K562 (cell line): ENCODE results near the gene SNRNP70. TPM values are rescaled to one million over a fixed set of nuclear protein-coding genes. Genes with fewer than 3 reads are reported as not detected.
A peak's percentile ranks its signal among the peaks of the same experiment; 100 is the strongest.

Source experiments
- CCNT2 ChIP-seq: IDR thresholded peaks from 2 replicates; pipeline ENCODE4 v1.6.1; 2011; ENCODE audit warnings: borderline replicate concordance, low read depth, mild to moderate bottlenecking, moderate library complexity, mixed read lengths, low read length; ENCODE audit not compliant: insufficient read length; ENCODE audit errors: extremely low read depth
- E4F1 ChIP-seq: fragments of 250-450 bp; sonication (Bioruptor Pico); IDR thresholded peaks from 2 replicates; pipeline ENCODE4 v1.5.0; 2021; ENCODE audit warnings: mild to moderate bottlenecking, borderline replicate concordance
- GATA2 ChIP-seq: sonication (generic); formaldehyde crosslinking; IDR thresholded peaks from 2 replicates; pipeline ENCODE4 v1.4.0; 2020; ENCODE audit warnings: mild to moderate bottlenecking, missing genetic modification reagents
- HDAC3 ChIP-seq: fragments of 450-650 bp; IDR thresholded peaks from 2 replicates; pipeline ENCODE4 v1.6.1; 2018; ENCODE audit warnings: borderline replicate concordance, mild to moderate bottlenecking, moderate library complexity; ENCODE audit not compliant: partially characterized antibody
- JUNB ChIP-seq: fragments of 450-650 bp; formaldehyde crosslinking; conservative IDR thresholded peaks from 2 replicates; pipeline ENCODE4 v1.4.0; 2020; ENCODE audit warnings: mild to moderate bottlenecking
- MNT ChIP-seq, 2 experiments: fragments of 450-650 bp; conservative IDR thresholded peaks; 2 replicates each; pipeline ENCODE4 v1.6.1; 2017; ENCODE audit warnings: mild to moderate bottlenecking in 2 of 2, moderate library complexity in 2 of 2
- MYC ChIP-seq, 2 experiments: fragments of 250-450 bp in 1 of 2; sonication (Bioruptor Pico) in 1 of 2; IDR thresholded peaks; 2 replicates each; pipeline versions ENCODE4 v1.5.1 to v1.6.1; 2012 to 2021; ENCODE audit warnings: low read depth in 2 of 2, borderline replicate concordance in 1 of 2, improper control_type of control experiment in 1 of 2, low read length in 1 of 2, mild to moderate bottlenecking in 1 of 2, moderate library complexity in 1 of 2
- OTX1 ChIP-seq: fragments of 450-650 bp; formaldehyde crosslinking; IDR thresholded peaks from 2 replicates; pipeline ENCODE4 v1.4.0; 2022; ENCODE audit warnings: mild to moderate bottlenecking
- PHF8 ChIP-seq: fragments of 200-600 bp; sonication (generic); IDR thresholded peaks from 2 replicates; pipeline ENCODE4 v1.6.1; 2012; ENCODE audit warnings: mixed run types, mild to moderate bottlenecking, inconsistent platforms, low read length, moderate library complexity, borderline replicate concordance
- POLR2A ChIP-seq: fragments of 450-650 bp; conservative IDR thresholded peaks from 2 replicates; pipeline ENCODE4 v1.6.1; 2016
- RERE ChIP-seq: sonication (generic); formaldehyde crosslinking; IDR thresholded peaks from 2 replicates; pipeline ENCODE4 v1.8.0; 2023; ENCODE audit warnings: missing genetic modification reagents, mild to moderate bottlenecking, borderline replicate concordance
- SAFB ChIP-seq: fragments of 200-400 bp; formaldehyde crosslinking; IDR thresholded peaks from 2 replicates; pipeline ENCODE4 v1.6.1; 2017; ENCODE audit warnings: low read depth, low read length, borderline replicate concordance
- TCF7L2 ChIP-seq: fragments of 150-350 bp; IDR thresholded peaks from 2 replicates; pipeline ENCODE4 v1.6.1; 2016; ENCODE audit warnings: low read depth, mild to moderate bottlenecking, low read length, moderate library complexity
- THRAP3 ChIP-seq: fragments of 450-650 bp; IDR thresholded peaks from 2 replicates; pipeline ENCODE4 v1.6.1; 2016; ENCODE audit warnings: mild to moderate bottlenecking, inconsistent platforms, borderline replicate concordance
- YY1 ChIP-seq, 3 experiments: IDR thresholded peaks; 2 replicates each; pipeline ENCODE4 v1.6.1; 2011; ENCODE audit warnings: low read length in 2 of 3, mild to moderate bottlenecking in 2 of 3, moderate library complexity in 2 of 3, borderline replicate concordance in 1 of 3, control low read depth in 1 of 3, low read depth in 1 of 3; ENCODE audit not compliant: insufficient read depth in 3 of 3, insufficient replicate concordance in 2 of 3, control insufficient read depth in 1 of 3, insufficient read length in 1 of 3; ENCODE audit errors: extremely low read depth in 1 of 3
- polyA plus RNA-seq, 8 experiments: library from polyadenylated mRNA; depleted of rRNA in 4 of 8; stranded (reverse) in 5 of 8; unstranded in 3 of 8; fragments of >200 nt; fragmentation: Nextera tagmentation in 2 of 8; fragmentation: Illumina TruSeq in 1 of 8; extraction: Ambion mirVana in 2 of 8; extraction: Trizol in 1 of 8; gene quantifications; 2 replicates each; pipeline versions ENCODE4 v1.2.1 to v1.2.3, GENCODE V29; 2011 to 2014; ENCODE audit warnings: inconsistent platforms in 1 of 8, missing spikeins in 1 of 8
- total RNA-seq, 7 experiments: library from RNA; depleted of rRNA in 6 of 7; stranded (reverse); fragments of >200 nt in 6 of 7; fragmentation: Illumina TruSeq in 2 of 7; extraction: Trizol in 2 of 7; gene quantifications; 2 replicates each; pipeline versions ENCODE4 v1.2.1 to v1.2.3, GENCODE V29; 2011 to 2021; ENCODE audit warnings: low replicate concordance in 1 of 7

SNRNP70 gene
- total and polyA plus RNA-seq, 9 of the 15 experiments (the other 6 are each of a cell fraction or from before 2014, with no cell fraction given), result 2.8 to 496 (median 136) TPM

GRCh38 chr19:49151267-49152118 lies 66.2 kb downstream of the SNRNP70 start (continued):
- TF ChIP-seq MNT (conservative IDR thresholded peaks at IDR 0.05) (peak; percentile 99 to 100), E4F1 (CRISPR knock-in tag) (no peak), PHF8 (no peak; the same call in 1 of the 2 replicates), THRAP3 (no peak), CCNT2 (peak; percentile 40), MYC (IDR thresholded peaks at IDR 0.05; ENCODE audit: low read depth, low read length) (peak; percentile 96), MYC (CRISPR knock-in tag; IDR thresholded peaks at IDR 0.05; ENCODE audit: borderline replicate concordance, low read depth) (no peak), SAFB (no peak), OTX1 (0 out of 2 replicates have a peak, but pooled peaks have one; percentile 36), RERE (CRISPR knock-in tag) (0 out of 2 replicates have a peak, but pooled peaks have one; percentile 51), GATA2 (CRISPR knock-in tag) (peak; percentile 34), POLR2A (peak; percentile 71), HDAC3 (no peak), TCF7L2 (peak; percentile 59; the same call in 1 of the 2 replicates), YY1 (IDR thresholded peaks at IDR 0.05; ENCODE audit: borderline replicate concordance in 1 of 3, control insufficient read depth in 1 of 3, extremely low read depth in 1 of 3, insufficient read depth in 3 of 3, insufficient read length in 1 of 3, insufficient replicate concordance in 2 of 3, low read depth in 1 of 3, low read length in 2 of 3) (peak in 1 of 3 experiments; percentile 49), JUNB (CRISPR knock-in tag) (no peak)
